Neuronal stem cell (in vitro differentiated cells): ENCODE data around the gene RNF40.

ENCODE experiments used
- DNase-seq: peaks from one replicate; pipeline ENCODE4 v3.0.0-alpha.2; 2013; ENCODE audit warnings: low spot score
- H2AFZ ChIP-seq: one replicate; pipeline ENCODE4 v1.6.1; 2013; ENCODE audit warnings: mild to moderate bottlenecking, low read length, inconsistent platforms
- H2AK5ac ChIP-seq: 2 replicates; pipeline ENCODE4 v1.6.1; 2013; ENCODE audit warnings: low read depth, mild to moderate bottlenecking, inconsistent platforms, low read length, moderate library complexity, mixed read lengths
- H2BK120ac ChIP-seq: 2 replicates; pipeline ENCODE4 v1.6.1; 2013; ENCODE audit warnings: low read depth, mild to moderate bottlenecking, inconsistent platforms, low read length, moderate library complexity, mixed read lengths
- H2BK12ac ChIP-seq: one replicate; pipeline ENCODE4 v1.6.1; 2013; ENCODE audit warnings: low read length, inconsistent platforms
- H2BK15ac ChIP-seq: 2 replicates; pipeline ENCODE4 v1.6.1; 2013; ENCODE audit warnings: mild to moderate bottlenecking, low read length, inconsistent platforms, mixed read lengths
- H2BK5ac ChIP-seq: one replicate; pipeline ENCODE4 v1.6.1; 2013; ENCODE audit warnings: inconsistent platforms, mild to moderate bottlenecking, low read length, moderate library complexity
- H3K14ac ChIP-seq: one replicate; pipeline ENCODE4 v1.6.1; 2013; ENCODE audit warnings: low read length, inconsistent platforms
- H3K18ac ChIP-seq: 2 replicates; pipeline ENCODE4 v1.6.1; 2013; ENCODE audit warnings: low read length, inconsistent platforms
- H3K23ac ChIP-seq: 2 replicates; pipeline ENCODE4 v1.6.1; 2013; ENCODE audit warnings: low read depth, mild to moderate bottlenecking, mixed read lengths, low read length, inconsistent platforms; ENCODE audit not compliant: poor library complexity
- H3K27ac ChIP-seq: replicated peaks from 3 replicates; pipeline ENCODE4 v1.5.1; 2013; ENCODE audit warnings: low read length, inconsistent platforms
- H3K27me3 ChIP-seq, 3 experiments: 2 replicates each; pipeline ENCODE4 v1.6.1; 2013; ENCODE audit warnings: low read length in 3 of 3, mild to moderate bottlenecking in 2 of 3, inconsistent platforms in 1 of 3, low read depth in 1 of 3, mixed read lengths in 1 of 3, moderate library complexity in 1 of 3; ENCODE audit not compliant: control insufficient read depth in 3 of 3, insufficient read depth in 3 of 3
- H3K36me3 ChIP-seq, 2 donors: replicated peaks in 1 of 2; 2 replicates each; pipeline ENCODE4 v1.6.1; 2013; ENCODE audit warnings: low read length in 2 of 2; ENCODE audit not compliant: control insufficient read depth in 2 of 2, insufficient read depth in 2 of 2
- H3K4ac ChIP-seq: 2 replicates; pipeline ENCODE4 v1.6.1; 2013; ENCODE audit warnings: inconsistent platforms, mild to moderate bottlenecking, low read length, moderate library complexity
- H3K4me1 ChIP-seq, 2 donors: 1 replicate in 1 of 2; 2 replicates in 1 of 2; pipeline ENCODE4 v1.6.1; 2013; ENCODE audit warnings: low read length in 2 of 2, low read depth in 1 of 2; ENCODE audit not compliant: control insufficient read depth in 2 of 2, insufficient read depth in 1 of 2
- H3K4me2 ChIP-seq: one replicate; pipeline ENCODE4 v1.6.1; 2013; ENCODE audit warnings: mild to moderate bottlenecking, low read length, inconsistent platforms; ENCODE audit not compliant: insufficient read depth, poor library complexity, severe bottlenecking
- H3K4me3 ChIP-seq, 2 donors: 2 replicates each; pipeline ENCODE4 v1.5.1; 2013; ENCODE audit warnings: low read length in 2 of 2, mild to moderate bottlenecking in 2 of 2, inconsistent platforms in 1 of 2, moderate library complexity in 1 of 2
- H3K79me1 ChIP-seq: one replicate; pipeline ENCODE4 v1.6.1; 2013; ENCODE audit warnings: low read depth, mild to moderate bottlenecking, inconsistent platforms, low read length, moderate library complexity
- H3K9ac ChIP-seq: one replicate; pipeline ENCODE4 v1.6.1; 2013; ENCODE audit warnings: mild to moderate bottlenecking, low read depth, low read length, inconsistent platforms; ENCODE audit not compliant: poor library complexity
- H3K9me3 ChIP-seq, 2 donors: replicated peaks in 1 of 2; 2 replicates each; pipeline versions ENCODE3 to v1.6.1; 2013; ENCODE audit warnings: low read length in 2 of 2, mild to moderate bottlenecking in 2 of 2, inconsistent platforms in 1 of 2, low read depth in 1 of 2, mixed read lengths in 1 of 2, moderate library complexity in 1 of 2; ENCODE audit not compliant: control insufficient read depth in 2 of 2, insufficient read depth in 1 of 2
- H4K8ac ChIP-seq: one replicate; pipeline ENCODE4 v1.6.1; 2013; ENCODE audit warnings: low read depth, mild to moderate bottlenecking, inconsistent platforms, low read length, moderate library complexity
- H4K91ac ChIP-seq: one replicate; pipeline ENCODE4 v1.6.1; 2013; ENCODE audit warnings: low read length, low read depth, mild to moderate bottlenecking, inconsistent platforms; ENCODE audit not compliant: poor library complexity
- WGBS, 2 donors: extraction: QIAGEN DNeasy Blood & Tissue Kit; methylation state at CpG; one replicate each; pipeline ENCODE4 v1.1.7; 2013; ENCODE audit warnings: missing lambda C conversion rate in 2 of 2, mixed read lengths in 1 of 2; ENCODE audit not compliant: insufficient read length in 2 of 2, insufficient replicate concordance in 1 of 2; ENCODE audit errors: extremely low coverage in 2 of 2; 5-methylcytosine and 5-hydroxymethylcytosine counted together

RNF40 gene

GRCh38 chr16:30760001-30760559, 2.0 kb upstream of the RNF40 start:
- Histone ChIP-seq H2AK5ac (no peak overlapping the region), H3K4me2 (no peak overlapping the region), H4K91ac (no peak overlapping the region), H2BK15ac (no peak overlapping the region), H3K27me3 (no peaks in the 10 kb centered on the region), H3K4me3 (no peak overlapping the region), H2BK5ac (no peak overlapping the region), H3K9me3 (no peaks in the 10 kb centered on the region), H3K36me3 (peaks cover 35 to 71% of the 10 kb centered on the region in 2 donors), H3K27ac (no peak overlapping the region), H3K9ac (no peak overlapping the region), H3K79me1 (peaks cover 22% of the 10 kb centered on the region), H3K18ac (no peak overlapping the region), H3K14ac (no peak overlapping the region), H2AFZ (no peak overlapping the region), H3K23ac (no peak overlapping the region), H3K4ac (no peak overlapping the region), H3K4me1 (peaks cover 10 to 11% of the 10 kb centered on the region in 2 donors), H4K8ac (no peak overlapping the region), H2BK12ac (peak overlapping the region; percentile 7), H2BK120ac (no peak overlapping the region)
- WGBS, 2 donors, result no CpG with 5 or more reads among the region's 7 CpGs
- DNase-seq, result no peak

DNA sequence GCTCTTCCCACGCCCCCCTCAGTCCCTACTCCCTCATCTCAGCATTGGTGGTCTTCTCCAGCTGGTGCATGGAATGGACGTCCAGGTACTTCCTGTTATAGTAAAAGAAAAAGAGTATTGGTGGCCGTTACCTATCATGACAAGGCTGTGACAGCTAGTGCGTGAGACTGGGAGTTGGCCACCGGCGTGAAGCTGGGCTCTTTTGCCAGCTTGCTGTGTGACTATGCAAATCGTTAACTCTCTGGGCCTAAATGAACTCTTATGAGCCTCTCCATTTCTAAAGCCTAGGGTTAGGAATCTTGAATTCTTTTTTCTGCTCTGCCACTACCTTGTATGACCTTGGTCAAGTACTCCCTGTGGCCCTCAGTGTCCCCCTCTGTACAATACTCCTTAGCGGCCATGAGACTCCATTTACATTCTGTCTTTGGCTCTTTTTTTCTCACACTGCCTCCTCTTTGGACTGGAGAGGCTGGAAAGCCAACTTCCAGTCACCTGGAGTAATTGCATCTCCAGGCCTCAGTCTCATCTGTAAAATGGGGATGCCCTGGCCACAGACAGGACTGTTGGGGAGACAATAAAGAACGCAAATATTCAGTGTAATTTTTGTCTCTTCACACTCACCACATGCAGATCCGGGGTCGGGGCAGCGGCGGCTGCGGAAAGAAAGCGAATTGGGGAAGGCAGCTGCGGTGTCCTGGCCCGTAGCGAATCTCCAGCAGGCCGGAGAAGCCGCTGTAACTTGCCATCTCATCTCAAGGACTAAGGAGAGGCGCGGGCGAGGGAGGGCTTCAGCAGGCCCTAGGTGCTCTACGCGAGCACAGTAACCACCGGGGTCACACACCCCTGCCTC, 1.3 kb upstream of the RNF40 start:
- no peak for DNase-seq
- H2AK5ac ChIP-seq, result no peak overlapping the region
- WGBS, 2 donors, result no CpG with 5 or more reads among the region's 26 CpGs
- peak overlapping the region; percentile 65 for H3K9ac ChIP-seq
- H2BK15ac ChIP-seq, result no peak overlapping the region
- peaks cover 22% of the 10 kb centered on the region for H3K79me1 ChIP-seq
- H3K9me3 ChIP-seq, result no peaks in the 10 kb centered on the region
- no peak overlapping the region for H3K23ac ChIP-seq
- no peak overlapping the region for H3K18ac ChIP-seq
- no peak overlapping the region for H4K91ac ChIP-seq
- no peak overlapping the region for H4K8ac ChIP-seq
- no peak overlapping the region for H3K14ac ChIP-seq
- H3K27ac ChIP-seq, result no peak overlapping the region
- H3K4me3 ChIP-seq, result peak overlapping the region; percentile 84 to 96
- peak overlapping the region; percentile 25 for H2BK5ac ChIP-seq
- H3K27me3 ChIP-seq, result no peaks in the 10 kb centered on the region
- peaks cover 39 to 74% of the 10 kb centered on the region in 2 donors for H3K36me3 ChIP-seq
- peak overlapping the region; percentile 93 for H2AFZ ChIP-seq
- H2BK12ac ChIP-seq, result peak overlapping the region; percentile 7
- H3K4me2 ChIP-seq, result peak overlapping the region; percentile 99
- no peak overlapping the region for H2BK120ac ChIP-seq
- no peak overlapping the region for H3K4ac ChIP-seq
- peaks cover 10 to 11% of the 10 kb centered on the region in 2 donors for H3K4me1 ChIP-seq

GRCh38 chr16:30761427-30761927, 645 bp upstream of the RNF40 start:
- peak overlapping the region; percentile 90 for H3K9ac ChIP-seq
- peak overlapping the region; percentile 99 for H3K4me2 ChIP-seq
- no peak overlapping the region for H4K8ac ChIP-seq
- H2AFZ ChIP-seq, result peak overlapping the region; percentile 93
- H2BK120ac ChIP-seq, result no peak overlapping the region
- peak overlapping the region; percentile 61 for H3K23ac ChIP-seq
- no peak overlapping the region for H4K91ac ChIP-seq
- peaks cover 18% of the 10 kb centered on the region for H3K79me1 ChIP-seq
- peak overlapping the region; percentile 76 for H3K14ac ChIP-seq
- peak overlapping the region; percentile 84 to 96 for H3K4me3 ChIP-seq
- H3K4ac ChIP-seq, result no peak overlapping the region
- peak overlapping the region; percentile 88 for H3K18ac ChIP-seq
- H2BK12ac ChIP-seq, result no peak overlapping the region
- H3K27me3 ChIP-seq, result no peaks in the 10 kb centered on the region
- H3K27ac ChIP-seq, result peak overlapping the region; percentile 58
- DNase-seq, result peak; percentile 36
- no peak overlapping the region for H2AK5ac ChIP-seq
- H3K4me1 ChIP-seq, result peaks cover 10 to 11% of the 10 kb centered on the region in 2 donors
- peak overlapping the region; percentile 25 for H2BK5ac ChIP-seq
- peaks cover 0 to 1% of the 10 kb centered on the region in 2 donors for H3K9me3 ChIP-seq
- no peak overlapping the region for H2BK15ac ChIP-seq
- H3K36me3 ChIP-seq, result peaks cover 39 to 74% of the 10 kb centered on the region in 2 donors
- no CpG with 5 or more reads among the region's 64 CpGs for WGBS, 2 donors
